K562 (cell line): ENCODE measurements around the gene ZNF805. TPM values are rescaled to one million over a fixed set of nuclear protein-coding genes. Genes with fewer than 3 reads are reported as not detected.

Experiments used
- ATAC-seq: fragments of 200-7000 bp; cut with Tn5 transposase; 3 replicates; pipeline ENCODE4 v1.9.1; 2020; ENCODE audit warnings: moderate library complexity
- BruUV-seq: library from RNA; stranded (reverse); fragments of 400-500 nt; replicated peaks from 2 replicates; lab custom pipeline; 2021; lab: Mats Ljungman, UMichigan
- CTCF ChIA-PET: fragments of 300-600 bp; formaldehyde crosslinking; extraction: SDS; loops from one replicate; lab custom pipeline; 2021; ENCODE audit warnings: low intra/inter-chr PET ratio; lab: Yijun Ruan, JAX
- POLR2A ChIA-PET: fragments of 300-600, 350-650 bp; sonication (Branson Sonifier 250); formaldehyde crosslinking; extraction: SDS; loops from one replicate; lab custom pipeline; 2021; ENCODE audit warnings: antibody characterized with exemption, inconsistent platforms; lab: Yijun Ruan, JAX
- DNase-seq, 4 experiments: peaks; one replicate each; pipeline versions ENCODE4 v3.0.0 to v3.0.0-alpha.2; 2011 to 2018; ENCODE audit warnings: low spot score in 3 of 4, mixed read lengths in 3 of 4; ENCODE audit errors: extremely low read depth in 1 of 4
- FAIRE-seq: peaks from 2 replicates; lab custom pipeline; 2011; peaks lifted over from hg19 to GRCh38; lab: Jason Lieb, UNC
- H2AFZ ChIP-seq: 2 replicates; pipeline ENCODE4 v1.6.0; 2011; ENCODE audit warnings: low read depth, low read length, control low read depth, inconsistent platforms
- H3K27ac ChIP-seq: fragments of 200-600 bp; 3 replicates; pipeline ENCODE4 v1.8.0; 2011; ENCODE audit warnings: low read depth, mild to moderate bottlenecking, control low read depth, inconsistent platforms, low read length, moderate library complexity, mixed read lengths; ENCODE audit errors: extremely low read depth
- H3K27me3 ChIP-seq, 2 experiments: fragments of 300-600 bp in 1 of 2; 2 replicates in 1 of 2; 3 replicates in 1 of 2; pipeline versions ENCODE4 v1.6.0 to v1.8.0; 2011; ENCODE audit warnings: inconsistent platforms in 2 of 2, low read length in 2 of 2, mild to moderate bottlenecking in 1 of 2, mixed read lengths in 1 of 2, moderate library complexity in 1 of 2; ENCODE audit not compliant: control insufficient read depth in 2 of 2, insufficient read depth in 2 of 2
- H3K36me3 ChIP-seq: fragments of 300-600 bp; 3 replicates; pipeline ENCODE4 v1.8.0; 2011; ENCODE audit warnings: mild to moderate bottlenecking, low read length, inconsistent platforms; ENCODE audit not compliant: control insufficient read depth, insufficient read depth
- H3K4me1 ChIP-seq, 2 experiments: fragments of 200-600 bp in 1 of 2; replicated peaks in 1 of 2; 2 replicates in 1 of 2; 3 replicates in 1 of 2; pipeline versions ENCODE4 v1.5.1 to v1.8.0; 2011; ENCODE audit warnings: inconsistent platforms in 2 of 2, low read length in 2 of 2, mild to moderate bottlenecking in 1 of 2, mixed read lengths in 1 of 2, moderate library complexity in 1 of 2; ENCODE audit not compliant: control insufficient read depth in 2 of 2, insufficient read depth in 2 of 2
- H3K4me2 ChIP-seq: 2 replicates; pipeline ENCODE4 v1.6.1; 2011; ENCODE audit warnings: low read length, control low read depth, inconsistent platforms, mixed read lengths; ENCODE audit not compliant: insufficient read depth
- H3K4me3 ChIP-seq: fragments of 200-600 bp; sonication (generic), shearing (Covaris generic); 2 replicates; pipeline ENCODE4 v1.5.1; 2016; ENCODE audit warnings: control low read depth, inconsistent platforms
- H3K79me2 ChIP-seq: fragments of 200-600 bp; 3 replicates; pipeline ENCODE4 v1.8.0; 2011; ENCODE audit warnings: low read length, inconsistent platforms; ENCODE audit not compliant: control insufficient read depth, insufficient read depth
- H3K9ac ChIP-seq, 2 experiments: 2 replicates each; pipeline versions ENCODE4 v1.6.0 to v1.6.1; 2011; ENCODE audit warnings: low read depth in 2 of 2, low read length in 2 of 2, control low read depth in 1 of 2, inconsistent platforms in 1 of 2, mild to moderate bottlenecking in 1 of 2, mixed read lengths in 1 of 2; ENCODE audit not compliant: insufficient read depth in 1 of 2
- H3K9me1 ChIP-seq: one replicate; pipeline ENCODE4 v1.6.0; 2011; ENCODE audit warnings: inconsistent platforms, mild to moderate bottlenecking, low read length, moderate library complexity; ENCODE audit not compliant: control insufficient read depth, insufficient read depth
- H3K9me3 ChIP-seq: replicated peaks from 2 replicates; pipeline ENCODE4 v1.5.1; 2011; ENCODE audit warnings: low read depth, low read length, inconsistent platforms; ENCODE audit not compliant: control insufficient read depth, insufficient read depth
- H4K20me1 ChIP-seq: replicated peaks from 2 replicates; pipeline ENCODE4 v1.6.1; 2011; ENCODE audit warnings: low read length, inconsistent platforms, mixed read lengths; ENCODE audit not compliant: control insufficient read depth, insufficient read depth
- ARID1B ChIP-seq: fragments of 450-650 bp; IDR thresholded peaks from 2 replicates; pipeline ENCODE4 v1.6.1; 2016; ENCODE audit warnings: antibody characterized with exemption, mild to moderate bottlenecking, inconsistent platforms
- CBFA2T2 ChIP-seq: fragments of 450-650 bp; conservative IDR thresholded peaks from 2 replicates; pipeline ENCODE4 v1.6.1; 2017; ENCODE audit warnings: mild to moderate bottlenecking
- CBFA2T3 ChIP-seq: fragments of 450-650 bp; IDR thresholded peaks from 2 replicates; pipeline ENCODE4 v1.6.1; 2017
- CBX3 ChIP-seq, 2 experiments: IDR thresholded peaks; 1 replicate in 1 of 2; 2 replicates in 1 of 2; pipeline ENCODE4 v1.6.1; 2012; ENCODE audit warnings: inconsistent platforms in 2 of 2, low read length in 2 of 2, borderline replicate concordance in 1 of 2, control low read depth in 1 of 2
- KDM1A ChIP-seq, 2 experiments: fragments of 450-650 bp; IDR thresholded peaks; 2 replicates each; pipeline ENCODE4 v1.6.1; 2016; ENCODE audit warnings: mild to moderate bottlenecking in 2 of 2
- TAL1 ChIP-seq: fragments of 450-650 bp; IDR thresholded peaks from 2 replicates; pipeline ENCODE4 v1.6.1; 2016; ENCODE audit warnings: mild to moderate bottlenecking
- TCF3 ChIP-seq: sonication (generic); formaldehyde crosslinking; IDR thresholded peaks from 2 replicates; pipeline ENCODE4 v1.4.0; 2020; ENCODE audit warnings: mild to moderate bottlenecking, missing genetic modification reagents
- ZNF324 ChIP-seq: fragments of 250-450 bp; sonication (Bioruptor Pico); IDR thresholded peaks from 2 replicates; pipeline ENCODE4 v1.4.0; 2020; ENCODE audit warnings: mild to moderate bottlenecking
- WGBS: fragments of 100-300 bp; shearing (Covaris generic); methylation state at CpG from one replicate; pipeline ENCODE4 v1.1.6; 2016; ENCODE audit warnings: low coverage, mixed read lengths; ENCODE audit not compliant: insufficient coverage; ENCODE audit errors: missing lambda C conversion rate; 5-methylcytosine and 5-hydroxymethylcytosine counted together
- in situ Hi-C: fragments of 300-500 bp; cut with MboI; formaldehyde crosslinking; loops from 4 replicates; pipeline ENCODE4 v1.15.0; 2018; ENCODE audit warnings: inconsistent platforms, mixed read lengths
- intact Hi-C: fragments of 100-400 bp; cut with micrococcal nuclease; formaldehyde crosslinking; loops from 2 replicates; pipeline ENCODE4 v1.14.2; 2022
- polyA plus RNA-seq, 8 experiments: library from polyadenylated mRNA; depleted of rRNA in 4 of 8; stranded (reverse) in 5 of 8; unstranded in 3 of 8; fragments of >200 nt; fragmentation: Nextera tagmentation in 2 of 8; fragmentation: Illumina TruSeq in 1 of 8; extraction: Ambion mirVana in 2 of 8; extraction: Trizol in 1 of 8; gene quantifications; 2 replicates each; pipeline versions ENCODE4 v1.2.1 to v1.2.3, GENCODE V29; 2011 to 2014; ENCODE audit warnings: inconsistent platforms in 1 of 8, missing spikeins in 1 of 8
- total RNA-seq, 7 experiments: library from RNA; depleted of rRNA in 6 of 7; stranded (reverse); fragments of >200 nt in 6 of 7; fragmentation: Illumina TruSeq in 2 of 7; extraction: Trizol in 2 of 7; gene quantifications; 2 replicates each; pipeline versions ENCODE4 v1.2.1 to v1.2.3, GENCODE V29; 2011 to 2021; ENCODE audit warnings: low replicate concordance in 1 of 7
- TF ChIP-seq, protein P1 (sequence below): fragments of 200-800 bp; sonication (Bioruptor generic); IDR thresholded peaks from 2 replicates; pipeline ENCODE4 v1.6.1; 2017; ENCODE audit warnings: missing genetic modification characterization, missing compliant biosample characterization
- TF ChIP-seq, protein P2 (sequence below), 2 experiments: fragments of 450-650 bp; IDR thresholded peaks; 2 replicates each; pipeline ENCODE4 v1.6.1; 2018; ENCODE audit warnings: mild to moderate bottlenecking in 2 of 2, low read depth in 1 of 2; ENCODE audit not compliant: partially characterized antibody in 2 of 2

ZNF805 gene
- total and polyA plus RNA-seq, 9 of the 15 experiments (the other 6 are each of a cell fraction or from before 2014, with no cell fraction given) = 0.32 to 6.7 (median 3.9) TPM

- intact Hi-C loops = no loop called here
- Histone ChIP-seq H3K36me3 (no peaks in the 10 kb centered on the region), H3K9me3 (no peaks in the 10 kb centered on the region), H3K4me3 (no peak overlapping the region), H3K4me1 (peaks cover 0 to 2% of the 10 kb centered on the region in 2 experiments; a peak in 2 of 5 replicates), H3K9ac (no peak overlapping the region), H3K9me1 (no peaks in the 10 kb centered on the region), H3K27me3 (no peaks in the 10 kb centered on the region), H4K20me1 (no peaks in the 10 kb centered on the region)
- CTCF ChIA-PET = no interaction called here
- BruUV-seq = no TSS peak
- no peak for DNase-seq
- TF ChIP-seq, protein P1, sequence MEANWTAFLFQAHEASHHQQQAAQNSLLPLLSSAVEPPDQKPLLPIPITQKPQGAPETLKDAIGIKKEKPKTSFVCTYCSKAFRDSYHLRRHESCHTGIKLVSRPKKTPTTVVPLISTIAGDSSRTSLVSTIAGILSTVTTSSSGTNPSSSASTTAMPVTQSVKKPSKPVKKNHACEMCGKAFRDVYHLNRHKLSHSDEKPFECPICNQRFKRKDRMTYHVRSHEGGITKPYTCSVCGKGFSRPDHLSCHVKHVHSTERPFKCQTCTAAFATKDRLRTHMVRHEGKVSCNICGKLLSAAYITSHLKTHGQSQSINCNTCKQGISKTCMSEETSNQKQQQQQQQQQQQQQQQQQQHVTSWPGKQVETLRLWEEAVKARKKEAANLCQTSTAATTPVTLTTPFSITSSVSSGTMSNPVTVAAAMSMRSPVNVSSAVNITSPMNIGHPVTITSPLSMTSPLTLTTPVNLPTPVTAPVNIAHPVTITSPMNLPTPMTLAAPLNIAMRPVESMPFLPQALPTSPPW (CRISPR knock-in tag) = no peak
- TF ChIP-seq ZNF324 (CRISPR knock-in tag) (no peak), TAL1 (peak; percentile 25; the same call in 1 of the 2 replicates), CBX3 (IDR thresholded peaks at IDR 0.05; ENCODE audit: borderline replicate concordance in 1 of 2, low read length in 2 of 2) (no peak), CBFA2T2 (peak; percentile 22; the same call in 1 of the 2 replicates), ARID1B (peak; percentile 34; the same call in 1 of the 2 replicates), KDM1A (IDR thresholded peaks at IDR 0.05) (0 out of 4 replicates have a peak, but pooled peaks of 1 of the 2 experiments have one; percentile 18), TCF3 (0 out of 2 replicates have a peak, but pooled peaks have one; percentile 27), CBFA2T3 (peak; percentile 62)
- TF ChIP-seq, protein P2, sequence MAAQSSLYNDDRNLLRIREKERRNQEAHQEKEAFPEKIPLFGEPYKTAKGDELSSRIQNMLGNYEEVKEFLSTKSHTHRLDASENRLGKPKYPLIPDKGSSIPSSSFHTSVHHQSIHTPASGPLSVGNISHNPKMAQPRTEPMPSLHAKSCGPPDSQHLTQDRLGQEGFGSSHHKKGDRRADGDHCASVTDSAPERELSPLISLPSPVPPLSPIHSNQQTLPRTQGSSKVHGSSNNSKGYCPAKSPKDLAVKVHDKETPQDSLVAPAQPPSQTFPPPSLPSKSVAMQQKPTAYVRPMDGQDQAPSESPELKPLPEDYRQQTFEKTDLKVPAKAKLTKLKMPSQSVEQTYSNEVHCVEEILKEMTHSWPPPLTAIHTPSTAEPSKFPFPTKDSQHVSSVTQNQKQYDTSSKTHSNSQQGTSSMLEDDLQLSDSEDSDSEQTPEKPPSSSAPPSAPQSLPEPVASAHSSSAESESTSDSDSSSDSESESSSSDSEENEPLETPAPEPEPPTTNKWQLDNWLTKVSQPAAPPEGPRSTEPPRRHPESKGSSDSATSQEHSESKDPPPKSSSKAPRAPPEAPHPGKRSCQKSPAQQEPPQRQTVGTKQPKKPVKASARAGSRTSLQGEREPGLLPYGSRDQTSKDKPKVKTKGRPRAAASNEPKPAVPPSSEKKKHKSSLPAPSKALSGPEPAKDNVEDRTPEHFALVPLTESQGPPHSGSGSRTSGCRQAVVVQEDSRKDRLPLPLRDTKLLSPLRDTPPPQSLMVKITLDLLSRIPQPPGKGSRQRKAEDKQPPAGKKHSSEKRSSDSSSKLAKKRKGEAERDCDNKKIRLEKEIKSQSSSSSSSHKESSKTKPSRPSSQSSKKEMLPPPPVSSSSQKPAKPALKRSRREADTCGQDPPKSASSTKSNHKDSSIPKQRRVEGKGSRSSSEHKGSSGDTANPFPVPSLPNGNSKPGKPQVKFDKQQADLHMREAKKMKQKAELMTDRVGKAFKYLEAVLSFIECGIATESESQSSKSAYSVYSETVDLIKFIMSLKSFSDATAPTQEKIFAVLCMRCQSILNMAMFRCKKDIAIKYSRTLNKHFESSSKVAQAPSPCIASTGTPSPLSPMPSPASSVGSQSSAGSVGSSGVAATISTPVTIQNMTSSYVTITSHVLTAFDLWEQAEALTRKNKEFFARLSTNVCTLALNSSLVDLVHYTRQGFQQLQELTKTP (IDR thresholded peaks at IDR 0.05; ENCODE audit: low read depth in 1 of 2, partially characterized antibody in 2 of 2) = no peak
- TF ChIP-seq, all 486 proteins: peak for 6
- no peak overlapping the region for H3K27ac ChIP-seq
- ATAC-seq (no peak), FAIRE-seq (no peak)
- H3K4me2 ChIP-seq = no peak overlapping the region
- POLR2A ChIA-PET = interaction anchor here (1.0 to 2.8 kb wide), 2 partner anchors 9 to 13 kb away, joined by 5 to 10 read pairs; no protein-coding TSS in a partner anchor
- in situ Hi-C loops = no loop called here
- H3K79me2 ChIP-seq = no peaks in the 10 kb centered on the region
- no peak overlapping the region for H2AFZ ChIP-seq
- 30% methylated on average over 1 of the region's 1 CpG for WGBS
These were observed 22.9 kb downstream of the ZNF805 start for GRCh38 chr19:57263244-57263741.
